Activated CD8-positive, alpha-beta T cell treated with anti-CD3 and anti-CD28 coated beads, Interleukin-2, amount 10 ng/mL, durations not matched to agents 7 days and 5 days (primary cell): ENCODE data around the gene YWHAH. TPM values are rescaled to one million over a fixed set of nuclear protein-coding genes. Genes with fewer than 3 reads are reported as not detected.

ENCODE experiments used
- ATAC-seq: fragments of 150-1000 bp; cut with Tn5 transposase; one replicate; pipeline ENCODE4 v1.10.0; 2021; ENCODE audit warnings: moderate library complexity
- CTCF ChIA-PET: fragments of 350-600 bp; sonication (Branson Sonifier 250); formaldehyde crosslinking; loops from one replicate; lab custom pipeline; 2021; ENCODE audit warnings: antibody characterized with exemption; lab: Charles Lee
- POLR2A ChIA-PET: fragments of 350-600 bp; sonication (Branson Sonifier 250); formaldehyde crosslinking; loops from one replicate; lab custom pipeline; 2021; ENCODE audit warnings: antibody characterized with exemption; lab: Charles Lee
- DNase-seq: peaks from one replicate; pipeline ENCODE4 v3.0.0-alpha.2; 2020
- H3K27ac Mint-ChIP-seq: one replicate; pipeline ENCODE4 v1.8.0; 2021; ENCODE audit warnings: mild to moderate bottlenecking, mixed read lengths
- H3K27me3 Mint-ChIP-seq: one replicate; pipeline ENCODE4 v1.8.0; 2021; ENCODE audit warnings: low read depth, mixed read lengths
- H3K36me3 Mint-ChIP-seq: one replicate; pipeline ENCODE4 v1.8.0; 2021; ENCODE audit warnings: low read depth, mixed read lengths
- H3K4me1 Mint-ChIP-seq: one replicate; pipeline ENCODE4 v1.8.0; 2021; ENCODE audit warnings: low read depth, mixed read lengths
- H3K4me3 Mint-ChIP-seq: one replicate; pipeline ENCODE4 v1.8.0; 2021; ENCODE audit warnings: mild to moderate bottlenecking, mixed read lengths
- H3K9me3 Mint-ChIP-seq: one replicate; pipeline ENCODE4 v1.8.0; 2022; ENCODE audit warnings: mixed read lengths; ENCODE audit not compliant: insufficient read depth
- total RNA-seq, 2 experiments: library from RNA; stranded (reverse); gene quantifications; one replicate each; pipeline ENCODE4 v1.2.3, GENCODE V29; 2021

YWHAH gene
- total RNA-seq, 2 experiments from 2014 or later = 248 to 251 TPM

GRCh38 chr22:31995046-31995445 lies 50.7 kb downstream of the YWHAH start:
- Mint-ChIP-seq H3K4me3 (no peak overlapping the region), H3K9me3 (no peaks in the 10 kb centered on the region), H3K4me1 (no peaks in the 10 kb centered on the region), H3K36me3 (no peaks in the 10 kb centered on the region), H3K27ac (no peak overlapping the region), H3K27me3 (peaks cover 15% of the 10 kb centered on the region)
- ChIA-PET POLR2A (interaction anchor here (0.7 kb wide), 1 partner anchor 254 kb away, joined by 3 read pairs; no protein-coding TSS in a partner anchor), CTCF (no interaction called here)
- DNase-seq (no peak), ATAC-seq (no peak)

GRCh38 chr22:31995807-31996206 lies 51.5 kb downstream of the YWHAH start:
- ATAC-seq = no peak
- POLR2A ChIA-PET = interaction anchor here (0.6 kb wide), 1 partner anchor 449 kb away, joined by 3 read pairs; no protein-coding TSS in a partner anchor
- peaks cover 12% of the 10 kb centered on the region for H3K27me3 Mint-ChIP-seq
- no peaks in the 10 kb centered on the region for H3K4me1 Mint-ChIP-seq
- H3K9me3 Mint-ChIP-seq = no peaks in the 10 kb centered on the region
- no peak overlapping the region for H3K4me3 Mint-ChIP-seq
- no peaks in the 10 kb centered on the region for H3K36me3 Mint-ChIP-seq
- CTCF ChIA-PET = no interaction called here
- no peak for DNase-seq
- H3K27ac Mint-ChIP-seq = no peak overlapping the region

DNA sequence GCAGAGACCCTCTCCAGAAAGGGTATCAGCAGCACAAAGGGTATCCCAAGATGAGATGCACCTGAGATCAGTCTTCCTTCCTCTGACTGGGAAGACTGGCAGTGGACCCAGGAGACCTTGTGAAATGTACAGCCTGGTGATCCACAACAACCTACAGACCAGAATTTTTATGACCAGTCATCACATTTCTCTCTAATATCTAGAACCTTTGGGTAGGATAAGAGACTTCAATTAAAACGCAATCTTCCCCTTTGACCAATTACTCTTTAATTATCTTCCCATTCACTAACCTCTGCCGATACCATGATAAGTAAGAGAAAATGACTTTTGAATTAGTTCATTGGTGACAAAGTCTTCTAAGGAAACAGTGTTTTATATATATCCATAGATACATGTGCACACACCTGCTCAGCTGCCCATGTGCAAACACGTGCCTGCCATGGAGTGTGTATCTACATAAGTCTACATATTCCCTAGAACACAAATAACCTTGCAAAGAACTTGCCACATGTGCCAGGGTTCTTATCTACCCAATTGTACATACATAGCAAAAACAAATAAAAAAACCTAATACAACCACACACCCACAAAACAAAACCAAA lies 54.5 kb downstream of the YWHAH start:
- Mint-ChIP-seq H3K9me3 (no peaks in the 10 kb centered on the region), H3K4me3 (no peak overlapping the region), H3K36me3 (no peaks in the 10 kb centered on the region), H3K27ac (no peak overlapping the region), H3K4me1 (no peaks in the 10 kb centered on the region), H3K27me3 (peaks cover 14% of the 10 kb centered on the region)
- ATAC-seq (no peak), DNase-seq (no peak)
- ChIA-PET CTCF (interaction anchor here (1.0 kb wide), 1 partner anchor 29 kb away, joined by 3 read pairs; no protein-coding TSS in a partner anchor), POLR2A (no interaction called here)

DNA sequence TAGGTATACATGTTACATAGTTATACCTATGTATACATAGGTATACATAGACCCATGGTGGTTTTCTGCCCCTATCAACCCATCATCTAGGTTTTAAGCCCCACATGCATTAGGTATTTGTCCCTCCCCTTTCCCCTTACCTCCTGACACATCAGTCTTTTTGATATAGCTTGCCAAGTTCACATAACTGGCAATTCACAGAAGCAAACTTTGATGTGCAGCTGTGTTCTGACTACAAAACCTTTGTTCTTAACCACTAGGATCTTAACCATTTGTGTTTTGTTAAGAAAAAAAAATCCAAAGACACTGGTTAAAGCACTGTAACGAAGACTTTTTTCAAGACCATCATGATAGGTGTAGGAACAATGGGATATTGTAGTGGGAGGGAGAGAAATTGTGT lies 55.8 kb downstream of the YWHAH start:
- H3K36me3 Mint-ChIP-seq = no peaks in the 10 kb centered on the region
- CTCF ChIA-PET = no interaction called here

DNA sequence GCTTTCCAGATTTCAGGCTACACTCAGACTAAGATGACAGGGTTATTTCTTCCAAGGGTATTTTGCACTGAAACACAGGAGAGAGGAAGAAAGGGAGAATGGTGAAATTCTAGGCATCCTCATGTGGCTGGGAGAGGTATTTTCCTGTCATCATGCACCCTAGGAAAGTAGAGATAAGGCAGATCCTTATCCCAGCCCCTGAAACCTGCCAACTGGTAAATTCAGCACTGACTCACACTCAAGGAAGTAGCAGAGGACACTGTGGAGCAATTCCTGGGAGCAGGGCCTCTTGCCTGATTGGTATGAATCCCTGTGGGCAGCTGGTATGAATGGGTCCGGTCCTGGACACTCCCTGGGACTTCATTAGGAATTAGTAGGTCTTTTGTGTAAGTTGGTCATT lies 61.1 kb downstream of the YWHAH start:
- Mint-ChIP-seq H3K36me3 (no peaks in the 10 kb centered on the region), H3K27ac (no peak overlapping the region), H3K27me3 (peaks cover 8% of the 10 kb centered on the region), H3K9me3 (no peaks in the 10 kb centered on the region), H3K4me1 (no peaks in the 10 kb centered on the region), H3K4me3 (no peak overlapping the region)
- DNase-seq (no peak), ATAC-seq (no peak)
- ChIA-PET CTCF (no interaction called here), POLR2A (no interaction called here)

More for the DNA sequence above, 55.8 kb downstream of the YWHAH start:
- ATAC-seq (no peak), DNase-seq (no peak)
- POLR2A ChIA-PET = no interaction called here
- Mint-ChIP-seq H3K27ac (no peak overlapping the region), H3K4me1 (no peaks in the 10 kb centered on the region), H3K4me3 (no peak overlapping the region), H3K27me3 (peaks cover 14% of the 10 kb centered on the region), H3K9me3 (no peaks in the 10 kb centered on the region)

Other genes starting within 250 kb of the YWHAH start
- 10 to 100 TPM; 64.0 to 65.3 TPM for gene PRR14L, start 194.4 kb upstream of the YWHAH start, total RNA-seq
- 10 to 100 TPM; 43.5 to 45.6 TPM for gene DEPDC5, start 190.5 kb upstream of the YWHAH start, total RNA-seq
- not detected for gene SLC5A1, start 98.7 kb downstream of the YWHAH start, total RNA-seq
- not detected for gene C22orf42, start 214.8 kb downstream of the YWHAH start, total RNA-seq